SK-N-SH treated with all-trans-retinoic acid at 6 μM for 48 hours (cell line): Measurements from ENCODE around the gene OBSCN.

ENCODE experiments used
- ATAC-seq: fragments of 200-7000 bp; cut with Tn5 transposase; 3 replicates; pipeline ENCODE4 v1.9.1; 2020; ENCODE audit warnings: mild to moderate bottlenecking, moderate library complexity
- BACH2 ChIP-seq: fragments of 250-450 bp; sonication (Bioruptor Pico); IDR thresholded peaks from 2 replicates; pipeline ENCODE4 v1.9.0; 2021; ENCODE audit warnings: mild to moderate bottlenecking, borderline replicate concordance
- CSDC2 ChIP-seq: fragments of 250-450 bp; sonication (Bioruptor Pico); IDR thresholded peaks from 2 replicates; pipeline ENCODE4 v1.5.0; 2020; ENCODE audit warnings: mild to moderate bottlenecking, moderate library complexity
- GLIS3 ChIP-seq: fragments of 250-450 bp; sonication (Bioruptor Pico); IDR thresholded peaks from 2 replicates; pipeline ENCODE4 v1.5.0; 2020; ENCODE audit warnings: mild to moderate bottlenecking, moderate library complexity
- ISL1 ChIP-seq: fragments of 250-450 bp; sonication (Bioruptor Pico); IDR thresholded peaks from 2 replicates; pipeline ENCODE4 v2.1.2; 2022; ENCODE audit warnings: mild to moderate bottlenecking, moderate library complexity
- OSR1 ChIP-seq: fragments of 250-450 bp; sonication (Bioruptor Pico); IDR thresholded peaks from 2 replicates; pipeline ENCODE4 v1.8.0; 2022; ENCODE audit warnings: moderate library complexity, mild to moderate bottlenecking, inconsistent platforms
- PPARA ChIP-seq: fragments of 250-450 bp; sonication (Bioruptor Pico); IDR thresholded peaks from 2 replicates; pipeline ENCODE4 v1.5.0; 2020; ENCODE audit warnings: mild to moderate bottlenecking, borderline replicate concordance
- RARB ChIP-seq: fragments of 250-450 bp; sonication (Bioruptor Pico); IDR thresholded peaks from 2 replicates; pipeline ENCODE4 v1.8.0; 2021; ENCODE audit warnings: mild to moderate bottlenecking, moderate library complexity
- TOX ChIP-seq: fragments of 250-450 bp; sonication (Bioruptor Pico); IDR thresholded peaks from 2 replicates; pipeline ENCODE4 v1.8.0; 2021; ENCODE audit warnings: mild to moderate bottlenecking, moderate library complexity, borderline replicate concordance
- ZFP3 ChIP-seq: fragments of 250-450 bp; sonication (Bioruptor Pico); IDR thresholded peaks from 2 replicates; pipeline ENCODE4 v1.5.0; 2020; ENCODE audit warnings: mild to moderate bottlenecking, moderate library complexity
- ZFP30 ChIP-seq: fragments of 450-650 bp; formaldehyde crosslinking; IDR thresholded peaks from 2 replicates; pipeline ENCODE4 v1.5.0; 2022; ENCODE audit warnings: mild to moderate bottlenecking, moderate library complexity
- ZNF565 ChIP-seq: fragments of 450-650 bp; formaldehyde crosslinking; conservative IDR thresholded peaks from 2 replicates; pipeline ENCODE4 v1.5.0; 2020; ENCODE audit warnings: low read depth, mild to moderate bottlenecking, moderate library complexity
- ZNF8 ChIP-seq: fragments of 450-650 bp; formaldehyde crosslinking; IDR thresholded peaks from 2 replicates; pipeline ENCODE4 v1.5.0; 2020; ENCODE audit warnings: mild to moderate bottlenecking, moderate library complexity
- TF ChIP-seq, protein P1 (sequence below): fragments of 250-450 bp; sonication (Bioruptor Pico); IDR thresholded peaks from 2 replicates; pipeline ENCODE4 v1.8.0; 2021; ENCODE audit warnings: low read depth, mild to moderate bottlenecking, moderate library complexity, borderline replicate concordance
- TF ChIP-seq, protein P2 (sequence below): fragments of 250-450 bp; sonication (Bioruptor Pico); IDR thresholded peaks from 2 replicates; pipeline ENCODE4 v1.5.0; 2020; ENCODE audit warnings: mild to moderate bottlenecking, moderate library complexity
- TF ChIP-seq, protein P3 (sequence below): fragments of 250-450 bp; sonication (Bioruptor Pico); IDR thresholded peaks from 2 replicates; pipeline ENCODE4 v1.5.1; 2020; ENCODE audit warnings: low read depth, mild to moderate bottlenecking, moderate library complexity
- TF ChIP-seq, protein P4 (sequence below): fragments of 250-450 bp; sonication (Bioruptor Pico); IDR thresholded peaks from 2 replicates; pipeline ENCODE4 v1.5.1; 2021; ENCODE audit warnings: mild to moderate bottlenecking, moderate library complexity
- TF ChIP-seq, protein P5 (sequence below): fragments of 250-450 bp; sonication (Bioruptor Pico); IDR thresholded peaks from 2 replicates; pipeline ENCODE4 v1.8.0; 2020; ENCODE audit warnings: mild to moderate bottlenecking, moderate library complexity, borderline replicate concordance

Gene OBSCN

DNA sequence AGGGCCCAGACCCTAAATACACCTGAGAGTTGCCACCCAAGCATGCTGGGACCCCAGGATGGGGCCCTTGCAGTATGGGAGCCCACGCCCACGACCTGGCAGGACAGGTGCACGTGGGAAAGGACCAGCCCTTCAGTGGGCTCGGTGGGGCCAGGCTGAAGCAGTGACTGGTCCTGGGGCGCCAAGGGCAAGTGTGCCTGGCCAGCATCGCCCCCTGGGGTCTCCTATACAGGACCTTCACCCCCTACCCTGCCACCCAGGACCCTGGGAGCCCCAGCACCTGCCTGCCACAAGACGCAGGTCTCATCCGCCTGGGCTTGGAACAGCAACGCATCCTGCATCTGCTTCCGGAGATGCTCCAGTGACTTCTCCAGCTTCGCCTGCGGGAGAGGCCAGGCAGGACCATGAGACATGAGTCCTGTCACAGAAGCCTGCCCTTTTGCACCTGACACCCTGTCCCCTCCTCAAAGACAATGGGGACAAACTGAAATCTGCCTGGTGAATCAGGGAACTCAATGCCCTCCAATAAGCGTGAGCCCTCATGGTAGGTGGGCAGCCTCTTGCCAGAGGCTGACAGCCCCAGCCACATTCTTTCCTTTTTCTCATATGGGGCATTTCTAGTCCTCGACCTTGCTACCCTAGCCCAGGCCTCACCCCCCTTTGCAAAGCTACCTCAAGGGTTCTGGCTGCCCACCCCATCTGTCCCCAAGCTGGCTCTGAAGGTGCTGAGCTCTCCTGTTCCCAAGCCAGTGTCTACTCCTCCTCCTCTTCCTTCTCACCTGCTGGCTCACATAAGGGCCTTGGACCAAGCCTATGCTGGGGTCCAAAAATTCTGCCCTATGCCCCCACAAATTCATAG is 194.2 kb downstream of the OBSCN start (continued):
- TF ChIP-seq, protein P1, sequence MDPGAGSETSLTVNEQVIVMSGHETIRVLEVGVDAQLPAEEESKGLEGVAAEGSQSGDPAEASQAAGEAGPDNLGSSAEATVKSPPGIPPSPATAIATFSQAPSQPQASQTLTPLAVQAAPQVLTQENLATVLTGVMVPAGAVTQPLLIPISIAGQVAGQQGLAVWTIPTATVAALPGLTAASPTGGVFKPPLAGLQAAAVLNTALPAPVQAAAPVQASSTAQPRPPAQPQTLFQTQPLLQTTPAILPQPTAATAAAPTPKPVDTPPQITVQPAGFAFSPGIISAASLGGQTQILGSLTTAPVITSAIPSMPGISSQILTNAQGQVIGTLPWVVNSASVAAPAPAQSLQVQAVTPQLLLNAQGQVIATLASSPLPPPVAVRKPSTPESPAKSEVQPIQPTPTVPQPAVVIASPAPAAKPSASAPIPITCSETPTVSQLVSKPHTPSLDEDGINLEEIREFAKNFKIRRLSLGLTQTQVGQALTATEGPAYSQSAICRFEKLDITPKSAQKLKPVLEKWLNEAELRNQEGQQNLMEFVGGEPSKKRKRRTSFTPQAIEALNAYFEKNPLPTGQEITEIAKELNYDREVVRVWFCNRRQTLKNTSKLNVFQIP (CRISPR knock-in tag), result no peak
- TF ChIP-seq ZNF8 (CRISPR knock-in tag), result no peak
- TF ChIP-seq, all 23 proteins: peak for 0

DNA sequence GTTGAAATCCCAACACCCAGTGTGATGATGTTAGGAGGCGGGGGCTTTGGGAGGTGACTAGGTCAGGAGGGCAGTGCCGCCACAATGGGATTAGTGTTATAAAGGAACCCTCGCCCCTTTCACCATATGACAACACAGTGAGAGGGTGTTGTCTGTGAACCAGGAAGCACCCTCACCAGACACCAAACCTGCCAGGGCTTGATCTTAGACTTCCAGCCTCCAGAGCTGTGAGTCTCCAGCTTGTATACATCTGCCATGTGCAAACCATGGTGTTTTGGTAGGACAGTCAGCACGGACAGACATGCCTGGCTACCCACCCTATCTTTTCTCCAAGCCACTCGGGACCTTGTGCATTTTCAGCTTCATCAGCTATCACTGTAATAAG is 194.8 kb downstream of the OBSCN start:
- ATAC-seq, result no peak
- TF ChIP-seq ZNF565 (CRISPR knock-in tag) (no peak), OSR1 (CRISPR knock-in tag) (no peak)
- TF ChIP-seq, all 23 proteins: peak for 0

DNA sequence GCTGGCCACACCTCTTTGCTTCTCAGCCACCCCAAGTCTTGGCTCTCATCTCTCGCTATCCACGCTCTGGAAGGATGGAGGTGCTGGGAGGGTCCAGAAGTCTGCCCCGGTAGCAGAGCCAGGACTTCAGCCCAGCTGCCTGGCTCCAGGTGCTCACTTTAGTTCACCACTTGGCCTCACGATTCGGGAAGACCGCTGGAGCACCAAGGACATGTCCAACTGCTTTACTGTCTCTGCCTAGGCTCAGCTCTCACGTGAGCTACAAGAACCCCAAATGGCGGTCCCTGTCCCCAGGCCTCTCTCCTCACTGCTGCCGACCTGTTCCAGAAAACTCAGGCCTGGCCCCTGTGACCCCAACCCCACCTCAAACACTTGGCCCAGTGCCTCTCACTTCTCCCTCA is 195.4 kb downstream of the OBSCN start:
- ATAC-seq, result no peak
- TF ChIP-seq ZFP30 (no peak), ZNF565 (CRISPR knock-in tag) (no peak), CSDC2 (no peak), ZFP3 (CRISPR knock-in tag) (no peak), BACH2 (CRISPR knock-in tag) (no peak)
- TF ChIP-seq, protein P2, sequence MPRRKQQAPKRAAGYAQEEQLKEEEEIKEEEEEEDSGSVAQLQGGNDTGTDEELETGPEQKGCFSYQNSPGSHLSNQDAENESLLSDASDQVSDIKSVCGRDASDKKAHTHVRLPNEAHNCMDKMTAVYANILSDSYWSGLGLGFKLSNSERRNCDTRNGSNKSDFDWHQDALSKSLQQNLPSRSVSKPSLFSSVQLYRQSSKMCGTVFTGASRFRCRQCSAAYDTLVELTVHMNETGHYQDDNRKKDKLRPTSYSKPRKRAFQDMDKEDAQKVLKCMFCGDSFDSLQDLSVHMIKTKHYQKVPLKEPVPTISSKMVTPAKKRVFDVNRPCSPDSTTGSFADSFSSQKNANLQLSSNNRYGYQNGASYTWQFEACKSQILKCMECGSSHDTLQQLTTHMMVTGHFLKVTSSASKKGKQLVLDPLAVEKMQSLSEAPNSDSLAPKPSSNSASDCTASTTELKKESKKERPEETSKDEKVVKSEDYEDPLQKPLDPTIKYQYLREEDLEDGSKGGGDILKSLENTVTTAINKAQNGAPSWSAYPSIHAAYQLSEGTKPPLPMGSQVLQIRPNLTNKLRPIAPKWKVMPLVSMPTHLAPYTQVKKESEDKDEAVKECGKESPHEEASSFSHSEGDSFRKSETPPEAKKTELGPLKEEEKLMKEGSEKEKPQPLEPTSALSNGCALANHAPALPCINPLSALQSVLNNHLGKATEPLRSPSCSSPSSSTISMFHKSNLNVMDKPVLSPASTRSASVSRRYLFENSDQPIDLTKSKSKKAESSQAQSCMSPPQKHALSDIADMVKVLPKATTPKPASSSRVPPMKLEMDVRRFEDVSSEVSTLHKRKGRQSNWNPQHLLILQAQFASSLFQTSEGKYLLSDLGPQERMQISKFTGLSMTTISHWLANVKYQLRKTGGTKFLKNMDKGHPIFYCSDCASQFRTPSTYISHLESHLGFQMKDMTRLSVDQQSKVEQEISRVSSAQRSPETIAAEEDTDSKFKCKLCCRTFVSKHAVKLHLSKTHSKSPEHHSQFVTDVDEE (CRISPR knock-in tag), result no peak

DNA sequence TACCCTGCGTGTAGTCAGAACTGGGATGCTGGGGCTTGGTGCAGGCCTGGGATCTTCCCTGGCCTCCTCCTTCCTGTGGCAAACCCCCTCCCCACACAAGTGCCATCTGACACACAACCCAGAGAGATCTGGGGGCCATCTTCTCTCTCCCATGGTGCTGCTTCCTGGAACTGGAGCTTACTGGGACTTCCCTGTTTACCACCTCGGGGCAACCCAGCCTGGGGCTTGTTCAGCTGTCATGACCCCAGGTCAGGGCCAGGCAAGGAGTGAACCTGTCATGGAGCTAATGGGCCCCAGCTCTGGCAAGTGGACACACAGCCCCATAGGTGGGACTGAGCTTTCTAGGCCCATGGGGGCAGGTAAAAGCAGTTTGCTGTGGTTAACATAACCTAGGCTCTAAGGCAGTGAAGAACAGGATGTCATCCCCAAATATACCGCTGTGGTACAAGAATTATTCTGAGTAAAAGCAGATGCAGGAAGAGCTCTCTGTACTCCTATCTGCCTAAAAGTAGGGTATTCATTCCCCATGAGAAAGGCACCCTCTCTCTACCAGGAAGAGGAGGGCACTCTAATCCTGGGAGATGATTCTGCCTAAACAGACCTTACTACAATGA is 196.4 kb downstream of the OBSCN start:
- no peak for ATAC-seq
- TF ChIP-seq GLIS3 (CRISPR knock-in tag) (no peak), ZFP30 (no peak), ISL1 (CRISPR knock-in tag) (no peak), TOX (CRISPR knock-in tag) (no peak)
- TF ChIP-seq, protein P3, sequence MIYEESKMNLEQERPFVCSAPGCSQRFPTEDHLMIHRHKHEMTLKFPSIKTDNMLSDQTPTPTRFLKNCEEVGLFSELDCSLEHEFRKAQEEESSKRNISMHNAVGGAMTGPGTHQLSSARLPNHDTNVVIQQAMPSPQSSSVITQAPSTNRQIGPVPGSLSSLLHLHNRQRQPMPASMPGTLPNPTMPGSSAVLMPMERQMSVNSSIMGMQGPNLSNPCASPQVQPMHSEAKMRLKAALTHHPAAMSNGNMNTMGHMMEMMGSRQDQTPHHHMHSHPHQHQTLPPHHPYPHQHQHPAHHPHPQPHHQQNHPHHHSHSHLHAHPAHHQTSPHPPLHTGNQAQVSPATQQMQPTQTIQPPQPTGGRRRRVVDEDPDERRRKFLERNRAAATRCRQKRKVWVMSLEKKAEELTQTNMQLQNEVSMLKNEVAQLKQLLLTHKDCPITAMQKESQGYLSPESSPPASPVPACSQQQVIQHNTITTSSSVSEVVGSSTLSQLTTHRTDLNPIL (CRISPR knock-in tag), result no peak

DNA sequence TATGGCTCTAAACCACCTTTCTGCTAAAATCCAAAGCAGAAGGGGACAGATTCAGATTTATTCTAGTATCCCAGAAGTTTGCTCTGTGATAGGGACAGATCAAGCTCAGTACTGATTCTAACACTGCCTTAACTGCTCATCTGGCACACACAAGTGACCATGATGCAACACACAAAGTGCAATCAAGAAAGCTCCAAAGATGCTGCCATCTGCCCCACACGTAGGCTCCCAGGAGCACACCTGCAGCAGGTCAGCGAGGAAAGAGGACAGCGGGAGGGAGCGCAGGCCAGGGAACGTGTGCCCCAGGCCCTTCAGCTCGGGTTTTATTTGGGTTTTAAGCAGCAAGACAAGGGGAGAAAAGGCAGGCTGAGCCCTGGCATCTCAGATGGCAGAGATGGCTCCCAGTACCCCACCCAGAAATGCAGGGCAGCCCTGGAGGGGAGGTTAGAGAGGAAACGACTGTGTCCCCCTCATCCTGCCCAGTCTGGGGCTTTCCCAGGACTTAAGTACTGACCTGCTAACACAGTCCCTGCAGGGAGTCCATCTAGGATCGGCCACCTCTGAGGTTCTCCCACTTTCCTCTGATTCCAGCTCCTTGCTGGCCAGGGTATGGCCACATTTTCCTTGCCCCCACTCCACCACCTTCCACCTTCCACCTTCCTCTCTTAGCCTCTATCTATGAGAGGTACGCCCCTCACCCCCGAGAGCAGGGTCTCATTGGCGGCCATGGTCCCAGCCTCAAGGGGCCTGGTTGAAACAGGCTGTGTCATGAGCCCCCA is 197.5 kb downstream of the OBSCN start:
- ATAC-seq, result no peak
- TF ChIP-seq, protein P4, sequence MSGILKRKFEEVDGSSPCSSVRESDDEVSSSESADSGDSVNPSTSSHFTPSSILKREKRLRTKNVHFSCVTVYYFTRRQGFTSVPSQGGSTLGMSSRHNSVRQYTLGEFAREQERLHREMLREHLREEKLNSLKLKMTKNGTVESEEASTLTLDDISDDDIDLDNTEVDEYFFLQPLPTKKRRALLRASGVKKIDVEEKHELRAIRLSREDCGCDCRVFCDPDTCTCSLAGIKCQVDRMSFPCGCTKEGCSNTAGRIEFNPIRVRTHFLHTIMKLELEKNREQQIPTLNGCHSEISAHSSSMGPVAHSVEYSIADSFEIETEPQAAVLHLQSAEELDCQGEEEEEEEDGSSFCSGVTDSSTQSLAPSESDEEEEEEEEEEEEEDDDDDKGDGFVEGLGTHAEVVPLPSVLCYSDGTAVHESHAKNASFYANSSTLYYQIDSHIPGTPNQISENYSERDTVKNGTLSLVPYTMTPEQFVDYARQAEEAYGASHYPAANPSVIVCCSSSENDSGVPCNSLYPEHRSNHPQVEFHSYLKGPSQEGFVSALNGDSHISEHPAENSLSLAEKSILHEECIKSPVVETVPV (CRISPR knock-in tag), result no peak
- TF ChIP-seq PPARA (CRISPR knock-in tag) (no peak), ZNF565 (CRISPR knock-in tag) (no peak), BACH2 (CRISPR knock-in tag) (no peak), OSR1 (CRISPR knock-in tag) (no peak), RARB (no peak)
- TF ChIP-seq, protein P1 (CRISPR knock-in tag), result no peak
- TF ChIP-seq, protein P2 (CRISPR knock-in tag), result no peak
- TF ChIP-seq, protein P5, sequence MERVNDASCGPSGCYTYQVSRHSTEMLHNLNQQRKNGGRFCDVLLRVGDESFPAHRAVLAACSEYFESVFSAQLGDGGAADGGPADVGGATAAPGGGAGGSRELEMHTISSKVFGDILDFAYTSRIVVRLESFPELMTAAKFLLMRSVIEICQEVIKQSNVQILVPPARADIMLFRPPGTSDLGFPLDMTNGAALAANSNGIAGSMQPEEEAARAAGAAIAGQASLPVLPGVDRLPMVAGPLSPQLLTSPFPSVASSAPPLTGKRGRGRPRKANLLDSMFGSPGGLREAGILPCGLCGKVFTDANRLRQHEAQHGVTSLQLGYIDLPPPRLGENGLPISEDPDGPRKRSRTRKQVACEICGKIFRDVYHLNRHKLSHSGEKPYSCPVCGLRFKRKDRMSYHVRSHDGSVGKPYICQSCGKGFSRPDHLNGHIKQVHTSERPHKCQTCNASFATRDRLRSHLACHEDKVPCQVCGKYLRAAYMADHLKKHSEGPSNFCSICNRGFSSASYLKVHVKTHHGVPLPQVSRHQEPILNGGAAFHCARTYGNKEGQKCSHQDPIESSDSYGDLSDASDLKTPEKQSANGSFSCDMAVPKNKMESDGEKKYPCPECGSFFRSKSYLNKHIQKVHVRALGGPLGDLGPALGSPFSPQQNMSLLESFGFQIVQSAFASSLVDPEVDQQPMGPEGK (CRISPR knock-in tag), result no peak
